ENCODE measurements around the gene TNFRSF19. TPM values are rescaled to one million over a fixed set of nuclear protein-coding genes. Genes with fewer than 3 reads are reported as not detected.

The TNFRSF19 gene
- total and polyA plus RNA-seq, 2 experiments from 2014 or later: 19.8 to 25.3 TPM

GRCh38 chr13:23610966-23611491 is 40.8 kb downstream of the TNFRSF19 start:
- no peak for DNase-seq (ENCODE audit: low spot score)
- H2AFZ ChIP-seq: no peak overlapping the region
- no peaks in the 10 kb centered on the region for H3K27me3 ChIP-seq
- H3K4me2 ChIP-seq: no peak overlapping the region
- H3K79me2 ChIP-seq: no peaks in the 10 kb centered on the region
- peaks cover 10% of the 10 kb centered on the region for H3K4me1 ChIP-seq (ENCODE audit: insufficient read depth)
- no peaks in the 10 kb centered on the region for H3K9me3 ChIP-seq (ENCODE audit: low read depth)
- 95% methylated on average over 2 of the region's 2 CpGs for WGBS (ENCODE audit: low lambda C conversion rate, missing lambda C conversion rate)
- no peaks in the 10 kb centered on the region for H3K9me2 ChIP-seq (replicated peaks; ENCODE audit: insufficient read depth)
- no peaks in the 10 kb centered on the region for H3K36me3 ChIP-seq (replicated peaks; ENCODE audit: insufficient read depth, low read depth)
- H4K20me1 ChIP-seq (ENCODE audit: insufficient read depth, poor library complexity, severe bottlenecking): no peaks in the 10 kb centered on the region
- H3K4me3 ChIP-seq: no peak overlapping the region
- no peak for TF ChIP-seq CTCF (IDR thresholded peaks at IDR 0.05; ENCODE audit: poor library complexity)
- no peak for TF ChIP-seq EZH2 (IDR thresholded peaks at IDR 0.05; ENCODE audit: borderline replicate concordance)
- TF ChIP-seq EZH2phosphoT487 (IDR thresholded peaks at IDR 0.05; ENCODE audit: low read depth, severe bottlenecking, unreplicated experiment): no peak
- no peak overlapping the region for H3K27ac ChIP-seq

GRCh38 chr13:23612182-23612581 is 42.0 kb downstream of the TNFRSF19 start:
- DNase-seq (ENCODE audit: low spot score): no peak
- no peaks in the 10 kb centered on the region for H3K9me2 ChIP-seq (replicated peaks; ENCODE audit: insufficient read depth)
- no peaks in the 10 kb centered on the region for H3K9me3 ChIP-seq (ENCODE audit: low read depth)
- no peaks in the 10 kb centered on the region for H3K27me3 ChIP-seq
- TF ChIP-seq CTCF (IDR thresholded peaks at IDR 0.05; ENCODE audit: poor library complexity): no peak
- TF ChIP-seq EZH2 (IDR thresholded peaks at IDR 0.05; ENCODE audit: borderline replicate concordance): no peak
- no peak for TF ChIP-seq EZH2phosphoT487 (IDR thresholded peaks at IDR 0.05; ENCODE audit: low read depth, severe bottlenecking, unreplicated experiment)
- H3K4me1 ChIP-seq (ENCODE audit: insufficient read depth): peaks cover 10% of the 10 kb centered on the region
- no peak overlapping the region for H3K4me2 ChIP-seq
- no peak overlapping the region for H2AFZ ChIP-seq
- no peaks in the 10 kb centered on the region for H4K20me1 ChIP-seq (ENCODE audit: insufficient read depth, poor library complexity, severe bottlenecking)
- 68% methylated on average over 1 of the region's 1 CpG for WGBS (ENCODE audit: low lambda C conversion rate, missing lambda C conversion rate)
- H3K79me2 ChIP-seq: no peaks in the 10 kb centered on the region
- H3K27ac ChIP-seq: no peak overlapping the region
- H3K4me3 ChIP-seq: no peak overlapping the region
- no peaks in the 10 kb centered on the region for H3K36me3 ChIP-seq (replicated peaks; ENCODE audit: insufficient read depth, low read depth)

- Histone ChIP-seq H3K4me3 (no peak overlapping the region), H3K79me2 (no peaks in the 10 kb centered on the region), H3K36me3 (replicated peaks; ENCODE audit: insufficient read depth, low read depth) (no peaks in the 10 kb centered on the region), H3K4me1 (ENCODE audit: insufficient read depth) (peaks cover 13% of the 10 kb centered on the region), H4K20me1 (ENCODE audit: insufficient read depth, poor library complexity, severe bottlenecking) (no peaks in the 10 kb centered on the region), H3K27ac (no peak overlapping the region), H3K9me2 (replicated peaks; ENCODE audit: insufficient read depth) (no peaks in the 10 kb centered on the region), H3K4me2 (no peak overlapping the region), H3K9me3 (ENCODE audit: low read depth) (no peaks in the 10 kb centered on the region), H2AFZ (no peak overlapping the region), H3K27me3 (no peaks in the 10 kb centered on the region)
- no peak for TF ChIP-seq CTCF (IDR thresholded peaks at IDR 0.05; ENCODE audit: poor library complexity)
- no peak for TF ChIP-seq EZH2phosphoT487 (IDR thresholded peaks at IDR 0.05; ENCODE audit: low read depth, severe bottlenecking, unreplicated experiment)
- no peak for TF ChIP-seq EZH2 (IDR thresholded peaks at IDR 0.05; ENCODE audit: borderline replicate concordance)
- DNase-seq (ENCODE audit: low spot score): no peak
- 94% methylated on average over 2 of the region's 2 CpGs for WGBS (ENCODE audit: low lambda C conversion rate, missing lambda C conversion rate)
These were observed 42.5 kb downstream of the TNFRSF19 start for GRCh38 chr13:23612731-23613130.
